ENCODE measurements around the gene ZSWIM1. TPM values are rescaled to one million over a fixed set of nuclear protein-coding genes. Genes with fewer than 3 reads are reported as not detected.
A peak's percentile ranks its signal among the peaks of the same experiment; 100 is the strongest.

Gene ZSWIM1
- 10 to 100 TPM in 3 of 5 donors, 1 to 10 TPM in 2; 8.3 to 17.2 (median 14.6) TPM for total RNA-seq
- 6.7 TPM for total RNA-seq (2013)
- total RNA-seq, result 9.9 to 27.2 (median 14.5) reads per million in 29 experiments

DNA sequence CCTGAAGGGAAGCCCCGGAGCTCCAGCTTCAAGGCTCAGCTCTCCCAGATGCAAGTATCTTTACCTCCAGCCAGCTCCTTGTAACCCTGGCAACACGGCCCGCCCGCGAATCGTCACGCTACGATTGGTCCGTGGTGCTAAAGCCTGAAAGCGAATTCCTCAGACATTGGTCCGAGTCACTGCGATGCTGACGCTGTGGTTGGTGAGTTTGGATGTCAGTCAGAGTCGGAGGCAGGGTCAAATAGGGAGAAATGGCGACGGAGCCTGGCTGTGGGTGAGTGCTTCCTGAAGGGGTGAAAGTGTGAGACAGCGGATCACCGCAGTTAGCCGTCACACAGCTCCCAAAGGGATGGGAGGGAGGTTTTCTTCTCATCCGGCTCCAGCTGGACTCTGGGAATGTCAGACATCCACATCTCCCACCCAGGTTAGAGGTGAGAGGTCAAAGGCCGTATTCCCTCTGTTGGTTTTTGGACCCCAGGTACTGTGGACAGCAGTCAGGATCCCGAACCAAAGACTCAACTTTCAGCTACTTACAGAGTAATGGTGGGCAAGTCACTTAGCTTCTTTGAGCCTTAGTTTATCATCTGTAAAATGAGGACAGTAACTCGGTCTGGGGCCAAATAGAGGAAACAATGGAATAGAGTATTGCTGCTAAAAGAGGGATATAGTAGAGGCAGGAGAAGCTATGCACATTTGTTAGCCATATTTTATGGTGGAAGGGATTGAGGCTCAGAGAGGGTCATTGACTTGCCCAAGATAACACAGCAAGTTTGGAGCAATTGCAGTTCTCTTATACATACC, at the start of gene ZSWIM1:
TSS of gene ZSWIM1 (plus strand) at position 240 of the 801 bp plus-strand sequence. CDS start 1,366 bp downstream, outside the sequence.
- Histone ChIP-seq H3K4me1 (ENCODE audit: control insufficient read depth in 1 of 2, extremely low read depth in 1 of 2, insufficient read depth in 2 of 2, low read length in 2 of 2) (peaks cover 5 to 32% of the 10 kb centered on the region in 2 experiments), H3K27me3 (replicated peaks in 1 of 2; ENCODE audit: control insufficient read depth in 2 of 2, extremely low read depth in 1 of 2, insufficient read depth in 2 of 2, low read length in 1 of 2) (no peaks in the 10 kb centered on the region), H3K9me3 (no peaks in the 10 kb centered on the region), H3K4me3 (ENCODE audit: control insufficient read depth in 1 of 2, extremely low read depth in 1 of 2, low read length in 1 of 2) (peak within 1 kb of the TSS; percentile 66 to 85), H3K36me3 (ENCODE audit: control insufficient read depth in 2 of 2, extremely low read depth in 1 of 2, insufficient read depth in 1 of 2, low read length in 1 of 2) (peaks cover 8 to 38% of the 10 kb centered on the region in 2 donors), H3K27ac (ENCODE audit: low read length) (peak within 1 kb of the TSS; percentile 71)
- no peaks in the 10 kb centered on the region for H3K27me3 Mint-ChIP-seq
- ChIA-PET POLR2A (interaction anchor here (0.5 to 1.6 kb wide), 5 partner anchors 54 to 90 kb away, joined by 3 to 25 read pairs (median 7); partner anchors contain the start of gene PCIF1 (in 1 of the 2)), CTCF (interaction anchor here (0.5 to 2.4 kb wide), 7 partner anchors 9 to 972 kb away, joined by 3 to 11 read pairs (median 3); partner anchors contain the start of genes ACOT8 (in 1 of the 2), PABPC1L (in 1 of the 2), PLTP (in 1 of the 2) and ZSWIM3 (in 1 of the 2))
- DNase-seq, result peak; percentile 95 to 100 (median 98)
- H3K36me3 Mint-ChIP-seq, result peaks cover 22% of the 10 kb centered on the region
- 1% methylated on average over 17 of the region's 23 CpGs for WGBS (ENCODE audit: insufficient coverage)
- H3K9me3 Mint-ChIP-seq, result no peaks in the 10 kb centered on the region
- peak within 1 kb of the TSS; percentile 89 to 95 for H3K27ac Mint-ChIP-seq
- peaks cover 43 to 44% (median 43%) of the 10 kb centered on the region in 3 donors for H3K4me1 Mint-ChIP-seq
- peak; percentile 96 to 99 (median 96) for ATAC-seq (replicated peaks in 1 of 4)
- peak within 1 kb of the TSS; percentile 81 to 90 (median 88) for H3K4me3 Mint-ChIP-seq

- H3K27me3 Mint-ChIP-seq, result no peaks in the 10 kb centered on the region
- Histone ChIP-seq H3K36me3 (ENCODE audit: control insufficient read depth in 2 of 2, extremely low read depth in 1 of 2, insufficient read depth in 1 of 2, low read length in 1 of 2) (no peaks in the 10 kb centered on the region), H3K9me3 (no peaks in the 10 kb centered on the region), H3K4me3 (ENCODE audit: control insufficient read depth in 1 of 2, extremely low read depth in 1 of 2, low read length in 1 of 2) (no peak overlapping the region), H3K27me3 (replicated peaks in 1 of 2; ENCODE audit: control insufficient read depth in 2 of 2, extremely low read depth in 1 of 2, insufficient read depth in 2 of 2, low read length in 1 of 2) (peaks cover 0 to 5% of the 10 kb centered on the region in 2 experiments), H3K4me1 (ENCODE audit: control insufficient read depth in 1 of 2, extremely low read depth in 1 of 2, insufficient read depth in 2 of 2, low read length in 2 of 2) (peaks cover 4 to 18% of the 10 kb centered on the region in 2 experiments), H3K27ac (ENCODE audit: low read length) (no peak overlapping the region)
- ATAC-seq (replicated peaks in 1 of 4) (no peak), DNase-seq (no peak)
- no peaks in the 10 kb centered on the region for H3K9me3 Mint-ChIP-seq
- ChIA-PET CTCF (interaction anchor here in 1 of 2 donors (0.6 kb wide), 1 partner anchor 37 kb away, joined by 4 read pairs; no protein-coding TSS in a partner anchor), POLR2A (no interaction called here)
- no peaks in the 10 kb centered on the region for H3K36me3 Mint-ChIP-seq
- peak overlapping the region; percentile 71 to 89 (median 79) for H3K4me3 Mint-ChIP-seq
- peaks cover 13 to 20% (median 13%) of the 10 kb centered on the region in 3 donors for H3K4me1 Mint-ChIP-seq
- no peak overlapping the region for H3K27ac Mint-ChIP-seq
- WGBS (ENCODE audit: insufficient coverage), result 83% methylated on average over 1 of the region's 4 CpGs
Measured at GRCh38 chr20:45832619-45833018, 48.4 kb upstream of the ZSWIM1 start.

- H3K4me1 Mint-ChIP-seq, result peaks cover 13 to 20% (median 13%) of the 10 kb centered on the region in 3 donors
- H3K4me3 ChIP-seq (ENCODE audit: control insufficient read depth in 1 of 2, extremely low read depth in 1 of 2, low read length in 1 of 2), result peak within 1 kb of the TSS; percentile 67 to 72
- no peaks in the 10 kb centered on the region for H3K36me3 ChIP-seq (ENCODE audit: control insufficient read depth in 2 of 2, extremely low read depth in 1 of 2, insufficient read depth in 1 of 2, low read length in 1 of 2)
- H3K36me3 Mint-ChIP-seq, result no peaks in the 10 kb centered on the region
- ChIA-PET POLR2A (no interaction called here), CTCF (interaction anchor here in 1 of 2 donors (0.6 kb wide), 1 partner anchor 37 kb away, joined by 4 read pairs; no protein-coding TSS in a partner anchor)
- H3K27ac Mint-ChIP-seq, result peak within 1 kb of the TSS; percentile 58 to 76
- no peak within 1 kb of the TSS for H3K27ac ChIP-seq (ENCODE audit: low read length)
- peak; percentile 71 to 83 (median 74) for ATAC-seq (replicated peaks in 1 of 4)
- H3K4me3 Mint-ChIP-seq, result peak within 1 kb of the TSS; percentile 71 to 89 (median 79)
- H3K4me1 ChIP-seq (ENCODE audit: control insufficient read depth in 1 of 2, extremely low read depth in 1 of 2, insufficient read depth in 2 of 2, low read length in 2 of 2), result peaks cover 4 to 18% of the 10 kb centered on the region in 2 experiments
- no peaks in the 10 kb centered on the region for H3K27me3 Mint-ChIP-seq
- peak in 10 of 35 experiments; percentile 11 to 40 (median 24) for DNase-seq
- WGBS (ENCODE audit: insufficient coverage), result 8% methylated on average over 28 of the region's 35 CpGs
- peaks cover 0 to 5% of the 10 kb centered on the region in 2 experiments for H3K27me3 ChIP-seq (replicated peaks in 1 of 2; ENCODE audit: control insufficient read depth in 2 of 2, extremely low read depth in 1 of 2, insufficient read depth in 2 of 2, low read length in 1 of 2)
- H3K9me3 ChIP-seq, result no peaks in the 10 kb centered on the region
- no peaks in the 10 kb centered on the region for H3K9me3 Mint-ChIP-seq
Measured at GRCh38 chr20:45833030-45833882, 47.8 kb upstream of the ZSWIM1 start, which contains the start of gene SNX21. SNX21 (plus strand) TSS chr20:45833799; CDS start chr20:45833920, 121 bp downstream.

GRCh38 chr20:45833883-45834796, 46.9 kb upstream of the ZSWIM1 start:
- POLR2A ChIA-PET, result no interaction called here
- no peaks in the 10 kb centered on the region for H3K9me3 Mint-ChIP-seq
- no peak overlapping the region for H3K27ac ChIP-seq (ENCODE audit: low read length)
- DNase-seq, result peak in 18 of 35 experiments; percentile 14 to 58 (median 34)
- H3K4me3 Mint-ChIP-seq, result peak overlapping the region; percentile 71 to 89 (median 79)
- no peaks in the 10 kb centered on the region for H3K9me3 ChIP-seq
- H3K4me1 Mint-ChIP-seq, result peaks cover 13 to 20% (median 13%) of the 10 kb centered on the region in 3 donors
- CTCF ChIA-PET, result no interaction called here
- H3K36me3 ChIP-seq (ENCODE audit: control insufficient read depth in 2 of 2, extremely low read depth in 1 of 2, insufficient read depth in 1 of 2, low read length in 1 of 2), result no peaks in the 10 kb centered on the region
- H3K36me3 Mint-ChIP-seq, result no peaks in the 10 kb centered on the region
- 10% methylated on average over 69 of the region's 71 CpGs for WGBS (ENCODE audit: insufficient coverage)
- no peaks in the 10 kb centered on the region for H3K27me3 Mint-ChIP-seq
- peaks cover 4 to 18% of the 10 kb centered on the region in 2 experiments for H3K4me1 ChIP-seq (ENCODE audit: control insufficient read depth in 1 of 2, extremely low read depth in 1 of 2, insufficient read depth in 2 of 2, low read length in 2 of 2)
- ATAC-seq (replicated peaks in 1 of 4), result peak; percentile 73 to 77 (median 74)
- H3K27me3 ChIP-seq (replicated peaks in 1 of 2; ENCODE audit: control insufficient read depth in 2 of 2, extremely low read depth in 1 of 2, insufficient read depth in 2 of 2, low read length in 1 of 2), result no peaks in the 10 kb centered on the region
- peak overlapping the region in 1 of 2 donors; percentile 6 for H3K27ac Mint-ChIP-seq
- H3K4me3 ChIP-seq (ENCODE audit: control insufficient read depth in 1 of 2, extremely low read depth in 1 of 2, low read length in 1 of 2), result peak overlapping the region; percentile 67 to 72

DNA sequence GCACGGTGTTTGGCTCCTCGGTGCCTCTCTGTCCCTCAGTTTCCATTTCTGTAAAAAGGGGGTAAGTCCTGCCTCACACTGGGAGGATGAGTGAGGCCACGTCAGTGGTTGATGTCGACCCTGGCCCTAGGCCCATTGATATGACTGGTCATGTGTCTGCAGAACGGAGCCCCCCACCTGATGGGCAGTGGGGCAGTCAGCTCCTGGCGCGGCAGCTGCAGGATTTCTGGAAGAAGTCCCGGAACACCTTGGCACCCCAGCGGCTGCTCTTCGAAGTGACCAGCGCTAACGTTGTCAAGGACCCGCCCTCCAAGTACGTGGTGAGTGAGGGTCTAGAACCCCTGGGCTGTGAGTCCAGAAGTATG, 46.2 kb upstream of the ZSWIM1 start:
- peaks cover 13 to 20% (median 13%) of the 10 kb centered on the region in 3 donors for H3K4me1 Mint-ChIP-seq
- Histone ChIP-seq H3K9me3 (no peaks in the 10 kb centered on the region), H3K4me1 (ENCODE audit: control insufficient read depth in 1 of 2, extremely low read depth in 1 of 2, insufficient read depth in 2 of 2, low read length in 2 of 2) (peaks cover 4 to 18% of the 10 kb centered on the region in 2 experiments), H3K36me3 (ENCODE audit: control insufficient read depth in 2 of 2, extremely low read depth in 1 of 2, insufficient read depth in 1 of 2, low read length in 1 of 2) (no peaks in the 10 kb centered on the region), H3K27me3 (replicated peaks in 1 of 2; ENCODE audit: control insufficient read depth in 2 of 2, extremely low read depth in 1 of 2, insufficient read depth in 2 of 2, low read length in 1 of 2) (no peaks in the 10 kb centered on the region), H3K4me3 (ENCODE audit: control insufficient read depth in 1 of 2, extremely low read depth in 1 of 2, low read length in 1 of 2) (no peak overlapping the region), H3K27ac (ENCODE audit: low read length) (no peak overlapping the region)
- H3K27me3 Mint-ChIP-seq, result no peaks in the 10 kb centered on the region
- POLR2A ChIA-PET, result no interaction called here
- CTCF ChIA-PET, result no interaction called here
- ATAC-seq (replicated peaks in 1 of 4), result no peak
- WGBS (ENCODE audit: insufficient coverage), result 95% methylated on average over 13 of the region's 14 CpGs
- no peaks in the 10 kb centered on the region for H3K36me3 Mint-ChIP-seq
- peak overlapping the region; percentile 66 to 89 (median 67) for H3K4me3 Mint-ChIP-seq
- peak overlapping the region in 1 of 2 donors; percentile 6 for H3K27ac Mint-ChIP-seq
- DNase-seq, result no peak
- H3K9me3 Mint-ChIP-seq, result no peaks in the 10 kb centered on the region

Data from T-cell (primary cell).